Measurements from ENCODE around the gene BLID.

Gene BLID

GRCh38 chr11:122107566-122107965 is 8.4 kb downstream of the BLID start:
- Mint-ChIP-seq H3K4me3 (no peak overlapping the region), H3K27ac (no peak overlapping the region), H3K27me3 (ENCODE audit: low read depth) (no peaks in the 10 kb centered on the region), H3K36me3 (ENCODE audit: low read depth) (no peaks in the 10 kb centered on the region), H3K9me3 (no peaks in the 10 kb centered on the region), H3K4me1 (peaks cover 24% of the 10 kb centered on the region)
- no peak for TF ChIP-seq CTCF (IDR thresholded peaks at IDR 0.05; ENCODE audit: unreplicated experiment in 3 of 3)

- no peaks in the 10 kb centered on the region for H3K36me3 Mint-ChIP-seq (ENCODE audit: low read depth)
- no peak for TF ChIP-seq CTCF (IDR thresholded peaks at IDR 0.05; ENCODE audit: unreplicated experiment in 3 of 3)
- H3K9me3 Mint-ChIP-seq, result no peaks in the 10 kb centered on the region
- H3K27ac Mint-ChIP-seq, result peak overlapping the region in 1 of 3 experiments; percentile 45
- no peak overlapping the region for H3K4me3 Mint-ChIP-seq
- H3K4me1 Mint-ChIP-seq, result peaks cover 20% of the 10 kb centered on the region
- no peaks in the 10 kb centered on the region for H3K27me3 Mint-ChIP-seq (ENCODE audit: low read depth)
Measured at GRCh38 chr11:122107045-122107444, 9.0 kb downstream of the BLID start.

GRCh38 chr11:122105044-122105758 is 10.8 kb downstream of the BLID start:
- TF ChIP-seq CTCF (IDR thresholded peaks at IDR 0.05; ENCODE audit: unreplicated experiment in 3 of 3), result no peak
- no peaks in the 10 kb centered on the region for H3K27me3 Mint-ChIP-seq (ENCODE audit: low read depth)
- peaks cover 20% of the 10 kb centered on the region for H3K4me1 Mint-ChIP-seq
- H3K36me3 Mint-ChIP-seq (ENCODE audit: low read depth), result no peaks in the 10 kb centered on the region
- H3K9me3 Mint-ChIP-seq, result no peaks in the 10 kb centered on the region
- H3K27ac Mint-ChIP-seq, result peak overlapping the region in 1 of 3 experiments; percentile 18
- no peak overlapping the region for H3K4me3 Mint-ChIP-seq

- no peaks in the 10 kb centered on the region for H3K27me3 Mint-ChIP-seq (ENCODE audit: low read depth)
Measured at GRCh38 chr11:122104341-122104740, 11.7 kb downstream of the BLID start.

GRCh38 chr11:122103726-122104125 is 12.3 kb downstream of the BLID start:
- H3K36me3 Mint-ChIP-seq (ENCODE audit: low read depth), result no peaks in the 10 kb centered on the region
- no peaks in the 10 kb centered on the region for H3K9me3 Mint-ChIP-seq
- no peak overlapping the region for H3K4me3 Mint-ChIP-seq
- no peak for TF ChIP-seq CTCF (IDR thresholded peaks at IDR 0.05; ENCODE audit: unreplicated experiment in 3 of 3)
- no peaks in the 10 kb centered on the region for H3K27me3 Mint-ChIP-seq (ENCODE audit: low read depth)
- peaks cover 20% of the 10 kb centered on the region for H3K4me1 Mint-ChIP-seq
- peak overlapping the region in 1 of 3 experiments; percentile 50 for H3K27ac Mint-ChIP-seq

More at GRCh38 chr11:122104341-122104740, 11.7 kb downstream of the BLID start:
- H3K4me1 Mint-ChIP-seq, result peaks cover 20% of the 10 kb centered on the region
- H3K27ac Mint-ChIP-seq, result peak overlapping the region in 2 of 3 experiments; percentile 50 to 59
- no peak for TF ChIP-seq CTCF (IDR thresholded peaks at IDR 0.05; ENCODE audit: unreplicated experiment in 3 of 3)
- H3K4me3 Mint-ChIP-seq, result no peak overlapping the region
- no peaks in the 10 kb centered on the region for H3K9me3 Mint-ChIP-seq
- H3K36me3 Mint-ChIP-seq (ENCODE audit: low read depth), result no peaks in the 10 kb centered on the region

GRCh38 chr11:122103321-122103720 is 12.7 kb downstream of the BLID start:
- H3K4me3 Mint-ChIP-seq, result no peak overlapping the region
- no peaks in the 10 kb centered on the region for H3K36me3 Mint-ChIP-seq (ENCODE audit: low read depth)

More at GRCh38 chr11:122103321-122103720, 12.7 kb downstream of the BLID start:
- Mint-ChIP-seq H3K9me3 (no peaks in the 10 kb centered on the region), H3K27ac (no peak overlapping the region), H3K27me3 (ENCODE audit: low read depth) (no peaks in the 10 kb centered on the region), H3K4me1 (peaks cover 20% of the 10 kb centered on the region)
- no peak for TF ChIP-seq CTCF (IDR thresholded peaks at IDR 0.05; ENCODE audit: unreplicated experiment in 3 of 3)

Data from nephron (organoid).